Neural progenitor cell (in vitro differentiated cells): ENCODE results near the gene NUDT16L1. TPM values are rescaled to one million over a fixed set of nuclear protein-coding genes. Genes with fewer than 3 reads are reported as not detected.

ENCODE experiments used
- DNase-seq: peaks from one replicate; pipeline ENCODE4 v3.0.0-alpha.2; 2016; ENCODE audit warnings: low spot score
- H2AFZ ChIP-seq: fragments of 200-600 bp; sonication (generic); replicated peaks from 2 replicates; pipeline ENCODE4 v1.6.1; 2016; ENCODE audit warnings: antibody characterized with exemption
- H3F3A ChIP-seq: fragments of 200-600 bp; sonication (generic); 2 replicates; pipeline ENCODE4 v1.6.1; 2016; ENCODE audit warnings: antibody characterized with exemption, low read depth
- H3K27ac ChIP-seq: fragments of 200-600 bp; sonication (generic); 2 replicates; pipeline ENCODE4 v1.5.1; 2016; ENCODE audit warnings: mild to moderate bottlenecking
- H3K27me3 ChIP-seq: fragments of 200-600 bp; sonication (generic); 2 replicates; pipeline ENCODE4 v1.6.1; 2016; ENCODE audit warnings: mild to moderate bottlenecking, moderate library complexity
- H3K36me3 ChIP-seq: fragments of 200-600 bp; sonication (generic); 2 replicates; pipeline ENCODE4 v1.5.1; 2016
- H3K4me1 ChIP-seq: fragments of 200-600 bp; sonication (generic); 2 replicates; pipeline ENCODE4 v1.6.1; 2016; ENCODE audit warnings: mixed run types
- H3K4me2 ChIP-seq: fragments of 200-600 bp; sonication (generic); 2 replicates; pipeline ENCODE4 v1.6.1; 2016
- H3K4me3 ChIP-seq: fragments of 200-600 bp; sonication (generic); 2 replicates; pipeline ENCODE4 v1.5.1; 2016
- H3K79me2 ChIP-seq: fragments of 200-600 bp; sonication (generic); 2 replicates; pipeline ENCODE4 v1.6.1; 2016; ENCODE audit warnings: low read depth
- H3K9ac ChIP-seq: fragments of 200-600 bp; sonication (generic); 2 replicates; pipeline ENCODE4 v1.6.1; 2016
- H3K9me3 ChIP-seq: fragments of 200-600 bp; sonication (generic); 2 replicates; pipeline ENCODE4 v1.5.1; 2016; ENCODE audit warnings: low read depth
- H4K20me1 ChIP-seq: fragments of 200-600 bp; sonication (generic); 2 replicates; pipeline ENCODE4 v1.6.1; 2016; ENCODE audit warnings: low read depth
- H3K27ac Mint-ChIP-seq: 3 replicates; pipeline ENCODE4 v1.8.0; 2021; ENCODE audit warnings: mixed read lengths
- H3K27me3 Mint-ChIP-seq: 2 replicates; pipeline ENCODE4 v1.8.0; 2022; ENCODE audit warnings: low read depth, mild to moderate bottlenecking, inconsistent platforms, moderate library complexity, mixed read lengths; ENCODE audit not compliant: insufficient read depth
- H3K36me3 Mint-ChIP-seq: 3 replicates; pipeline ENCODE4 v1.8.0; 2021; ENCODE audit warnings: mixed read lengths
- H3K4me1 Mint-ChIP-seq: 3 replicates; pipeline ENCODE4 v1.8.0; 2021; ENCODE audit warnings: mixed read lengths
- H3K4me3 Mint-ChIP-seq: 3 replicates; pipeline ENCODE4 v1.8.0; 2021; ENCODE audit warnings: mild to moderate bottlenecking, moderate library complexity, mixed read lengths
- H3K9me3 Mint-ChIP-seq: 3 replicates; pipeline ENCODE4 v1.8.0; 2020; ENCODE audit warnings: mixed read lengths
- EZH2 ChIP-seq: fragments of 200-600 bp; sonication (generic); IDR thresholded peaks from 2 replicates; pipeline ENCODE4 v1.6.1; 2017; ENCODE audit warnings: antibody characterized with exemption, mild to moderate bottlenecking, moderate library complexity
- EZH2phosphoT487 ChIP-seq: fragments of 200-600 bp; sonication (generic); IDR thresholded peaks from 2 replicates; pipeline ENCODE4 v1.6.1; 2017; ENCODE audit warnings: antibody characterized with exemption
- total RNA-seq: library from RNA; depleted of rRNA; stranded (reverse); fragments of >200 nt; gene quantifications from 2 replicates; pipeline ENCODE4 v1.2.3, GENCODE V29; 2015; ENCODE audit warnings: low replicate concordance
- TF ChIP-seq, protein P1 (sequence below): fragments of 200-600 bp; sonication (generic); IDR thresholded peaks from 2 replicates; pipeline ENCODE4 v1.5.1; 2017; ENCODE audit warnings: antibody characterized with exemption, mild to moderate bottlenecking

The NUDT16L1 gene
- total RNA-seq, 1 donor from 2014 or later: 10.9 TPM

- no peak for DNase-seq
- Mint-ChIP-seq H3K4me1 (no peaks in the 10 kb centered on the region), H3K4me3 (no peak overlapping the region), H3K9me3 (no peaks in the 10 kb centered on the region), H3K27ac (no peak overlapping the region), H3K27me3 (peaks cover 5% of the 10 kb centered on the region), H3K36me3 (peaks cover 15% of the 10 kb centered on the region)
- Histone ChIP-seq H3K9ac (no peak overlapping the region), H4K20me1 (no peaks in the 10 kb centered on the region), H3K4me2 (no peak overlapping the region), H3K36me3 (no peaks in the 10 kb centered on the region), H3K9me3 (no peaks in the 10 kb centered on the region), H3F3A (no peaks in the 10 kb centered on the region), H2AFZ (no peak overlapping the region), H3K4me1 (no peaks in the 10 kb centered on the region), H3K4me3 (no peak overlapping the region), H3K27ac (no peak overlapping the region), H3K27me3 (no peaks in the 10 kb centered on the region), H3K79me2 (no peaks in the 10 kb centered on the region)
- TF ChIP-seq EZH2phosphoT487 (no peak), EZH2 (no peak)
- TF ChIP-seq, protein P1, sequence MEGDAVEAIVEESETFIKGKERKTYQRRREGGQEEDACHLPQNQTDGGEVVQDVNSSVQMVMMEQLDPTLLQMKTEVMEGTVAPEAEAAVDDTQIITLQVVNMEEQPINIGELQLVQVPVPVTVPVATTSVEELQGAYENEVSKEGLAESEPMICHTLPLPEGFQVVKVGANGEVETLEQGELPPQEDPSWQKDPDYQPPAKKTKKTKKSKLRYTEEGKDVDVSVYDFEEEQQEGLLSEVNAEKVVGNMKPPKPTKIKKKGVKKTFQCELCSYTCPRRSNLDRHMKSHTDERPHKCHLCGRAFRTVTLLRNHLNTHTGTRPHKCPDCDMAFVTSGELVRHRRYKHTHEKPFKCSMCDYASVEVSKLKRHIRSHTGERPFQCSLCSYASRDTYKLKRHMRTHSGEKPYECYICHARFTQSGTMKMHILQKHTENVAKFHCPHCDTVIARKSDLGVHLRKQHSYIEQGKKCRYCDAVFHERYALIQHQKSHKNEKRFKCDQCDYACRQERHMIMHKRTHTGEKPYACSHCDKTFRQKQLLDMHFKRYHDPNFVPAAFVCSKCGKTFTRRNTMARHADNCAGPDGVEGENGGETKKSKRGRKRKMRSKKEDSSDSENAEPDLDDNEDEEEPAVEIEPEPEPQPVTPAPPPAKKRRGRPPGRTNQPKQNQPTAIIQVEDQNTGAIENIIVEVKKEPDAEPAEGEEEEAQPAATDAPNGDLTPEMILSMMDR: no peak
These were observed 24.9 kb upstream of the NUDT16L1 start for GRCh38 chr16:4668313-4668960.

DNA sequence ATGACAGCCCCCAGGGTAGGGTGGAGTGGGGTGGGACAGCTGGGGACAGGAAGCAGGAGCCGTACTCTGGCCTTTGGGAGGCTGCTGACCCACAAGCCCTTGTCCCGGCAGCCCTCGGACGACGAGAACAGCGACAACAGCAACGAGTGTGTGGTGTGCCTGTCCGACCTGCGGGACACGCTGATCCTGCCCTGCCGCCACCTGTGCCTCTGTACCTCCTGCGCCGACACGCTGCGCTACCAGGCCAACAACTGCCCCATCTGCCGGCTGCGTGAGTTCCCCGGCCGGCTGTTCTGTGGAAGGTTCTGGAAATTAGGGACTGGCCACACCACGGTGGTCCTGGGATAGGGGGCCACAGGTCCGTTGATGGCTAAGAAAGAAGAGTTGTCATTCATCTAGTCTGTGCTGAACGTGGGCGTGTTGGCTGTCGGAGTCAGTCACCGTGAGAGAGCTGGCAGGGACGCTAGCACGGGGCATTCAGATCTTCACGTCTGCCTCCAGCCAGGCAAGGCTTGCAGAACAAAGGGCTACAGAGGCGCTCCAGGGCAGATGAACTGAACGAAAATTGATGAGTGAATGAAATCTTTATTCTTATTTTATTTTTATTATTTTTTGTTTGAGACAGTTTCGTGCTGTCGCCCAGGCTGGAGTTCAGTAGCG is 19.8 kb upstream of the NUDT16L1 start:
- H3K27me3 Mint-ChIP-seq: peaks cover 2% of the 10 kb centered on the region
- H3K36me3 Mint-ChIP-seq: peaks cover 7% of the 10 kb centered on the region
- Histone ChIP-seq H3K27me3 (no peaks in the 10 kb centered on the region), H2AFZ (no peak overlapping the region), H3K4me1 (no peaks in the 10 kb centered on the region), H3K79me2 (no peaks in the 10 kb centered on the region), H3K36me3 (no peaks in the 10 kb centered on the region), H4K20me1 (peaks cover 3% of the 10 kb centered on the region), H3K9ac (no peak overlapping the region), H3K4me2 (no peak overlapping the region), H3K9me3 (no peaks in the 10 kb centered on the region), H3F3A (no peaks in the 10 kb centered on the region), H3K27ac (no peak overlapping the region), H3K4me3 (no peak overlapping the region)
- peak overlapping the region; percentile 62 for H3K27ac Mint-ChIP-seq
- no peak for DNase-seq
- no peak overlapping the region for H3K4me3 Mint-ChIP-seq
- TF ChIP-seq EZH2phosphoT487 (no peak), EZH2 (no peak)
- TF ChIP-seq, protein P1: no peak
- H3K9me3 Mint-ChIP-seq: no peaks in the 10 kb centered on the region
- H3K4me1 Mint-ChIP-seq: no peaks in the 10 kb centered on the region

DNA sequence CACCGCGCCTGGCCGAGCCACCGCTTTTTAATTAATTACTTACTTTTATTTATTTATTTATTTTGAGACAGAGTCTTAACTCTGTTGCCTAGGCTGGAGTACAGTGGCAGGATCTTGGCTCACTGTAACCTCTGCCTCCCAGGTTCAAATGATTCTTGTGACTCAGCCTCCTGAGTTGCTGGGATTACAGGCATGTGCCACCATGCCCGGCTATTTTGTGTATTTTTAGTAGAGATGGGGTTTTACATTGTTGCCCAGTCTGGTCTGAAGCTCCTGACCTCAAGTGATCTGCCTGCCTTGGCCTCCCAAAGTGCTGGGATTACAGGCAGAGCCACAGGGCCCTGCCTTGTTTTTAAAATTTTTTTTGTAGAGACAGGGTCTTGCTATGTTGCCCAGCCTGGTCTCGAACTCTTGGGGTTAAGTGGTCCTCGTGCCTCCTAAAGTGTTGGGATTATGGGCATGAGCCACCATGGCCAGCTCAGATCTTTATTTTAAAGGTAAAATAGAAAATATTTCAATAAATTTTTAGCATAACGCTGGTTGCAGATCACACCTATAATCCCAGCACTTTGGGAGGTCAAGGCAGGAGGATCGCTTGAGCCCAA is 18.3 kb upstream of the NUDT16L1 start:
- Mint-ChIP-seq H3K4me1 (no peaks in the 10 kb centered on the region), H3K9me3 (no peaks in the 10 kb centered on the region), H3K27ac (no peak overlapping the region), H3K27me3 (peaks cover 2% of the 10 kb centered on the region), H3K4me3 (no peak overlapping the region), H3K36me3 (peaks cover 3% of the 10 kb centered on the region)
- TF ChIP-seq, protein P1: no peak
- TF ChIP-seq EZH2 (no peak), EZH2phosphoT487 (no peak)
- no peaks in the 10 kb centered on the region for H3K36me3 ChIP-seq
- no peak overlapping the region for H3K9ac ChIP-seq
- no peak overlapping the region for H3K4me3 ChIP-seq
- H2AFZ ChIP-seq: no peak overlapping the region
- H3K4me2 ChIP-seq: no peak overlapping the region
- peaks cover 3% of the 10 kb centered on the region for H4K20me1 ChIP-seq
- H3K4me1 ChIP-seq: no peaks in the 10 kb centered on the region
- DNase-seq: no peak
- no peaks in the 10 kb centered on the region for H3K79me2 ChIP-seq
- no peaks in the 10 kb centered on the region for H3K9me3 ChIP-seq
- no peak overlapping the region for H3K27ac ChIP-seq
- no peaks in the 10 kb centered on the region for H3K27me3 ChIP-seq
- H3F3A ChIP-seq: no peaks in the 10 kb centered on the region
